K562 (cell line): ENCODE data around the gene SPEG. TPM values are rescaled to one million over a fixed set of nuclear protein-coding genes. Genes with fewer than 3 reads are reported as not detected.

ENCODE experiments used
- CHD7 ChIP-seq: fragments of 200-600 bp; sonication (generic); IDR thresholded peaks from one replicate; pipeline ENCODE4 v1.6.1; 2012; ENCODE audit warnings: mild to moderate bottlenecking, low read depth, low read length, inconsistent platforms
- ERF ChIP-seq: fragments of 450-650 bp; formaldehyde crosslinking; IDR thresholded peaks from 2 replicates; pipeline ENCODE4 v1.4.0; 2020; ENCODE audit warnings: mild to moderate bottlenecking, mixed read lengths
- FOXK1 ChIP-seq: sonication (generic); formaldehyde crosslinking; IDR thresholded peaks from 2 replicates; pipeline ENCODE4 v1.8.0; 2022; ENCODE audit warnings: missing genetic modification reagents, mild to moderate bottlenecking, borderline replicate concordance
- HINFP ChIP-seq: fragments of 450-650 bp; conservative IDR thresholded peaks from 2 replicates; pipeline ENCODE4 v1.6.1; 2016; ENCODE audit warnings: missing genetic modification characterization, low read depth, mild to moderate bottlenecking, control low read depth, missing compliant biosample characterization
- TEAD1 ChIP-seq, 2 experiments: fragments of 450-650 bp in 1 of 2; sonication (generic) in 1 of 2; formaldehyde crosslinking; IDR thresholded peaks; 2 replicates each; pipeline versions ENCODE4 v1.4.0 to v1.8.0; 2020 to 2022; ENCODE audit warnings: mild to moderate bottlenecking in 2 of 2, missing genetic modification reagents in 1 of 2
- TRIM25 ChIP-seq: fragments of 450-650 bp; IDR thresholded peaks from 2 replicates; pipeline ENCODE4 v1.7.0; 2016; ENCODE audit warnings: borderline replicate concordance
- ZNF280A ChIP-seq: fragments of 450-650 bp; IDR thresholded peaks from 2 replicates; pipeline ENCODE4 v1.6.1; 2018; ENCODE audit warnings: mild to moderate bottlenecking, low read depth; ENCODE audit not compliant: partially characterized antibody
- ZNF324 ChIP-seq: fragments of 250-450 bp; sonication (Bioruptor Pico); IDR thresholded peaks from 2 replicates; pipeline ENCODE4 v1.4.0; 2020; ENCODE audit warnings: mild to moderate bottlenecking
- polyA plus RNA-seq, 8 experiments: library from polyadenylated mRNA; depleted of rRNA in 4 of 8; stranded (reverse) in 5 of 8; unstranded in 3 of 8; fragments of >200 nt; fragmentation: Nextera tagmentation in 2 of 8; fragmentation: Illumina TruSeq in 1 of 8; extraction: Ambion mirVana in 2 of 8; extraction: Trizol in 1 of 8; gene quantifications; 2 replicates each; pipeline versions ENCODE4 v1.2.1 to v1.2.3, GENCODE V29; 2011 to 2014; ENCODE audit warnings: inconsistent platforms in 1 of 8, missing spikeins in 1 of 8
- total RNA-seq, 7 experiments: library from RNA; depleted of rRNA in 6 of 7; stranded (reverse); fragments of >200 nt in 6 of 7; fragmentation: Illumina TruSeq in 2 of 7; extraction: Trizol in 2 of 7; gene quantifications; 2 replicates each; pipeline versions ENCODE4 v1.2.1 to v1.2.3, GENCODE V29; 2011 to 2021; ENCODE audit warnings: low replicate concordance in 1 of 7

SPEG gene
- total and polyA plus RNA-seq, 9 of the 15 experiments (the other 6 are each of a cell fraction or from before 2014, with no cell fraction given) = 0.49 to 8.7 (median 3.0) TPM

- TF ChIP-seq ZNF280A = no peak
- no peak for TF ChIP-seq TRIM25
- no peak for TF ChIP-seq FOXK1 (CRISPR knock-in tag)
- no peak for TF ChIP-seq ERF (CRISPR knock-in tag)
- no peak for TF ChIP-seq HINFP (tag)
- no peak for TF ChIP-seq ZNF324
- TF ChIP-seq CHD7 = no peak
- TF ChIP-seq TEAD1 (CRISPR knock-in tag; IDR thresholded peaks at IDR 0.05) = no peak
These were observed 87.7 kb downstream of the SPEG start (continued) for GRCh38 chr2:219522111-219523030.
